GM18520 (cell line): Measurements from ENCODE around the gene SPOCK1.
A peak's percentile ranks its signal among the peaks of the same experiment; 100 is the strongest.
"Not testable (repeated sequence)": the region's sequence is repeated elsewhere in the genome, so short reads cannot be mapped to it uniquely, and the experiment has no call there.

Experiments used
- ATAC-seq: cut with Tn5 transposase; IDR thresholded peaks from one replicate; pipeline ENCODE4 v1.9.1; 2021; ENCODE audit not compliant: unreplicated experiment

SPOCK1 gene

DNA sequence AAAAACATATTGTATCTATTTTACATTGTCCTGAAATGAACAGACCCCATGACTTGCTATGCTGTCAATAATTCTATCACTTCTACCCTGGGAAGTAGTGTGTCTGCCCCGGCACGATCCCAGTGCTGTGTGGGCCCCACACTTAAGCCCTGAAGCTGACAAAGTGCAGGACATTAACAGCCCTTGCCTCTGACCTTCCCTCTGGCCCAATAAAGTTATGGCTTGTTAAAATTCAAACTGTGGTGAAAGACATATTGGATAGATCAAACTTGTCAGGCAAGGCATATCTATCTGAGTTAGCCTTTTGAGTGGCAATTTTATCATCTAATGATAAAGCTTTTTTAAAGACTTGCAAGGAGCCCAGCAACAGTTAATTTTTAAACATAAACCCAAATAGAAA, 229.2 kb downstream of the SPOCK1 start:
- no peak for ATAC-seq

DNA sequence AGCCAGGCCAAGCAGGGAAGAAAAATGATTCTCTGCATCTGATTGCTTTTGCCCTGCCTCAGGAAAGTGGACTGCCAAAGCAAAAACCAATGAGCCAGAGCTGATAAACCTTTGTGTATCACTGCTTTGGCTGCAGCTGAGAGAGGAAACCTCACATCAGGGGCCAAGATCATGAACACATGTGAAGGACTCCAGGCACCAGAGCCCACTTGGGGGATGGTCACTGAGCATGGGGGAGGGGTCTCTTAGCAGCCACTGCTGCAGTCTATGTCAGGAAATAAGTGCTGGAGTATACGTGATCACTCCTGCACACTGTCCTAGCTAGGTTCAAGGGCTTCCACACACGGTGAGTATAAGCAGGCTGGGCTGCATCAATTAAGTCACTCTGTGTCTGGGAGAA, 229.9 kb downstream of the SPOCK1 start:
- ATAC-seq: no peak

DNA sequence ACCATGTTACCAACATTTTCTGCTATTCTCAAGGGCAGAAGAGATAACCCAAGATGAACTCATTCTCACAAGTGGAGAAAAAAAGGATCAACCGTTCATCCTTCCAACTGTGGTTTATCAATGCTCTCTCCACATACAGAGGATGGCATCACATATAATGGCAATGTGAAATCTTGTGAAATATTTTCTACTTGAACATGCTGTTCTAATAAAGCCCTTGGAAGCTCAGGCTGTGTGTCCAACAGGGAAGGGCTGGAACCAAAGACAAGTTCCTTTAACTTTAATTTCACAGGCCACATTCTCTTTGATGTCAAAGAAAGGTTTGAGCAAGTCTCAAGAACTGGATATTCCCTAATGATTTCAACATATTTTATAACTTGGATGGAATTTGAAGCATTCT, 230.5 kb downstream of the SPOCK1 start:
- ATAC-seq: no peak

DNA sequence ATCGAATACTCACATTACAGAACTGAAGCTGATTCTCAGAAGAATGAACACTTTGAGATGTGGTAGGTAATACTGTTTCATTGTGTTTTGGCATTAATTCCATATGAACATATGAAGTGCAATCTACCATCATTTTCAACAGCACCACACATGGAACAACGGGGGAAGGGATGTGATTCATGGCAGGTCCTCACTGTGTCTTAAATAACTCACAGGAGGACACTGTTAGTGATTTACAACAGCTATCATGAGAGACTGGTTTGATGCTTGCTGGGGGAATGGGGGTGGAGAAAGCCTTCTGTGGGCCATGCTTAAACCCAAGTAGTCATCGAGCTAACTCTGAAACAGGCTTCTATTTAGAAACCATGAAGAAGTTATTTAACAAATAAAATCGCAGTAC, 232.9 kb downstream of the SPOCK1 start:
- no peak for ATAC-seq

DNA sequence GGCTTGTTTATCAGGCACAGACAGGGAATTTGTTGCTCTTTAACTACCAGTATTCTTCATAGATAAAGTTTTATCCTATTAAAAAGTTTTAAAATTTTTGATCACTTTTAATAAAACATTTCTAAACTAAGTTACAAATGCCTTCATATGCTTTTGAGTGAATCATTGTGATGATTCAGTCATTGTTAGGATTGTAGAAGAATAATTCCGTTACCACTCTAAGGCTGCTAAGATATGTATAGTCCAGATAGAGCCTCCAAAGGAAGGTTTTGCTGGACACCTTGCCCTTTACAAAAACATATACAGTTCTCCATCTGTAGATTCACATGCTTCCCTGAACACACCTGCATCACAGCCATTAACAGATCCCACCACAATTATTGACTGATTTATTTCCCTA, 233.7 kb downstream of the SPOCK1 start:
- no peak for ATAC-seq

DNA sequence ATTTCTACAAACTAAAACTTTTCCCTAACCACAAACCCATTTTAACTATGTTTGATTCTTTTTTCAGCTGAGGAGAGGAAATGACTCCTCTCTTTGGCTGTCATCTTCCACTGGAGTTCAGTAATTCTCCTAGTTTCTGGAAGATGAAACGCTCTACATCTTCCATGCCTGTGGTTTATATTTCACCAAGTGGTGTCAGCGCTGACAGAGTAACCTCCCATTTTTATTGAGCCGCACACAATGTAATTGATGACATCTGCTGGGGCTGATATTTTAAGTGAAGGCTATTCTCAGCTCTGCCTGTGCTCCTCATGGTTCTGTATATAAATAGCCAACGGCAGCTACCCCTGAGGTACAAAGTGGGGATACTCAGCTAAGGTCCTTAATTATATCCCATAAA, 234.6 kb downstream of the SPOCK1 start:
- no peak for ATAC-seq

DNA sequence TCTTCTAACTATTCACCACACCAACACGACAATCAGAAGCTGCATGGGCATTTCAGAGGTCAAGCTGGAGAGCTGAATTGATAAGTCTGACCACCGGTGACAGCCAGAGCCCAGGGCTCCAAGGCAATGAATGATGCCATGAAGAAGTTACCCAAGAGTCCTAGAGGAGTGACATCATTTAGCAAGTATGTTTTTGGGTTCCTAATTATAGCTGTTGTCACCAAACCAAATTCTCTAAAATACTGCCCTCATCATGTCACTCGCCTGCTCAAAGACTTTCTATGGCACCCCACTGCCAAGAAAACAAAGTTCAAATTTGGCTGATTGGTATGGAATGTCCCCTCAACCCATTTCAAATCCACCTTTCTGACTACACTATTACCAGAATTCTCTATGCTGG, 235.1 kb downstream of the SPOCK1 start:
- ATAC-seq: no peak

DNA sequence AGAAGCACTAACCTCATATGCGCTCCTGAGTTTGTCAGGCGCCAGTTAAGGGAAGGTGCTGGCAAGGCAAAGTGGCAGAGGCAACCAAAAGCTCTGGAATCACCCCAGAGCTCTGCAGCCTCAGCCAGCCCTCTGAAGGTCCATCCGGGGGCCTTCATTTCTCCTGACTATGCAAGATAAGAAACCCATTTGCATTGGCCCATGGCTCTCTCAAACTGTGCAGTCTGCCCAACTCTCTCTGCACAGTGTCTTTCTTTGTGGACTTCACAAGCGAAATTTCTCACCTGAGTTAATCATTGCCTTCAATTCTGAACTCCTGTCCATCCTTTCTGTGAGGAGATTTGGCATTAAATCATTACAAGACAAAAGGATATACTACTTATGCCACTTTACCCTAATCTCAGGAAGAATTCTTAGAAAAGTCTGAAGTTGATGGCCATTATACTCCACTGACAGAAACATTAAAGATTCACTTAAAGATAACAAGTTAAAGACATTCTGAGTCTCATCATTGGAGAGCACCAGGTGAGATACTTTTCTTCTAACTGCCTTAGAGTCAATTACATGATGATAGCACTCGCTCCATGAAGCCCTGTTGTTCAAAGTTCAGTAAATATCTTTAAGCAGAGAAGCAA, 235.6 kb downstream of the SPOCK1 start:
- ATAC-seq: no peak

DNA sequence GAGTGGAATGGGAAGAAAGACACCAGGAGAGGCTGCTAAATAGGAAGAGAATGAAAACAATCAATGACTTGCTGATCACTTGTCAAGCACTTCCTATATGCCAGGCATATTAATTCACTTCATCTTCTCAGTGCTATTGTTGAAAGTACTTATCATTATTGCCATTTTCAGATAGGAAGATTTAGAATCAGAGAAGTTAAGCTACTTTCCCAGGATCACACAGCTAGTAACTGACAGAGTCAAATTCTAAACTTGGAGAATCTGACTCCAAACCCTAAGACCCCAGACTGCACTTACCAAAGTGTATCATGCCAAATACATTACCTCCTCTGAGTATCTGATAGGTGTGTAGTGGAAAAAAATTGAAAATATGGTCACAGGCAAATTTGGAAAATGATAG, 236.3 kb downstream of the SPOCK1 start:
- no peak for ATAC-seq

DNA sequence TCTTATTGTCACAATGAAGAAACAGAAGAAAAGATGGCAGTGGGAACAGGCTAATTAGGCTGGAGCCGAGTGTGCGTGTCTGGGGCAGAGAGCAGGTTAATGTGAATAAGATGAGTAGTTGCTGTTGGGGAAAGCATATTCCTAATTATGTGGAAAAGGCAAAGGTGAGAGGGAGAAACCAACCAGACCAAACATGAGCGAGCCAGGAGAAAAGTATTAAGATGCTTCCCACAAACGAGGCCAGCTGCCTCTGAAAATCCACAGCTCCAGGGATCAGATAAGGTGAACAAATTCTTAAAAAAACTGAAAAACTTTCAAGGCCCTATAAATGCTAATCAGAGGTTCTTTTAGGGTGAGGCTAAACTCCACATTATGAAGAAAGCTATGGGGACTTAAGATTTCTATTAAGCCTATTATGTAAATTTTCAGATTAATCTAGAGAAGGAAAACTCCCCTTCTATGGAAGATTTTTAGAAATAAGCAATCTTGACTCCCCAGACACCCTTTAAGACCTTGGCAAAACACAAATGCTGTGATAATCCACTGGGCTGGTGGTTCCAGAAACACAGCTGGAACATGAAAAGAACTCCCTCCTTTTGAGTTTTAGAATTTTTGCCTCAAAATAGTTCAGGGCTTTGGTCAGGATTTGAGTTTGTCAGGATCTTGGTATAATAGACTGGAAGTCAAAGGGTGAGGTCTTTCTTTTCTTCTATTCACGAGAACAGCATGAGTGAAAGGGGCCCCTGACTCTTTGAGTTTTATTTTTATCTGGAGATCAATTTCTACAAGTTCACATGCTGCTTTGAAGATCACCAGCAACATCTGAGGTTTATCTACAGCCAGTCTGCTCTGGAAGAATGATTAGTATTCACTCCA, 238.1 kb downstream of the SPOCK1 start:
- no peak for ATAC-seq

DNA sequence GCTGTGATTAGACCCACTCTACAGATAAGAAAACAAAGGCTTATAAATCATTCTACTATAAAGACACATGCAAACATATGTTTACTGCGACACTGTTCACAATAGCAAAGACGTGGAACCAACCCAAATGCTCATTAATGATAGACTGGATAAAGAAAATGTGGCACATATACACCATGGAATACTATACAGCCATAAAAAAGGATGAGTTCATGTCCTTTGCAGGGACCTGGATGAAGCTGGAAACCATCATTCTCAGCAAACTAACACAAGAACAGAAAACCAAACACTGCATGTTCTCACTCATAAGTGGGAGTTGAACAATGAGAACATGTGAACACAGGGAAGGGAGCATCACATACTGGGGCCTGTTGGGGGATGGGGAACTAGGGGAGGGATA, 240.0 kb downstream of the SPOCK1 start:
- not testable (repeated sequence) for ATAC-seq

DNA sequence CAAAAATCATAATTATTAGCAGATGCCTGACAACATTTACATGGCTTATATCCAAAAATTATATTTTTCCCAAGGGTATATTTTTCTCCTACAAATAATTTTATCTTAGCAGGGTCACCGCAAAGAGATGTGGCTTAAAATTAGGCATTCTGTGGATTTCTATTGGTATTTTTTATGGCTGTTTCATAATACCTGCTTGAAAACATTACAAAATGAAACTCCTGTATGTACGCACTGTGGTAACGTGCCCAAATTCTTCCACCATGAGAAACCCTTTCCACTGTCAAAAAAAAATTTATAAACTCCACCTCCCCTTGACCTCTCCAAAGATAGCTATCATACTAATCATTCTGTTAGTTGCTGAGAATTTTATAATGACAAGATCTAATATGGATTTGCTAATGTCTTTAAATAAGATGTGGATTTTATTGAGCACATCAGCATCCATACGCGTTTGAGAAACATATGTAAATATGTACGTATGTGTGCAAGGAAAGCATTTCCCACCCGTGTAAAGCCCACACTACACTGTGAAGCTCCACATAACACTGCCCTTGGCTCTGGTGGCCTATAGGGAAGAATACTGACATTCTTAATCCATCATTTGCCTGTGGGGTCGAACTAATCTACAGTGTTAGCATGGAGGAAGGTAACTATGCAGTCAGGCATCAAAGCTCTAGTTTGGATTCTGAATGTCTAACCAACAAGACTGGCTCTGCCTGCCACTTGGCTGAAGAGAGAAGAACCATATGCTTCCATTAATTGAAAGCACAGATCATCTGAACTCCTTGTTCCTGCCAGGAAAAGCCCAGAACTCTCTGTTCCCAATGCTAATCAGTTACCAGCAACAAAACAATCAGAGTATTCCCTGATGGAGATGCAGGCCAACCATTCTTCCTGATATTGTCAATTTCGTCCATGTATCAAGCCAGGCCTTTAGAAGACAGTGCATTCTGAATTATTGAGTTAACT, 244.7 kb downstream of the SPOCK1 start:
- no peak for ATAC-seq

DNA sequence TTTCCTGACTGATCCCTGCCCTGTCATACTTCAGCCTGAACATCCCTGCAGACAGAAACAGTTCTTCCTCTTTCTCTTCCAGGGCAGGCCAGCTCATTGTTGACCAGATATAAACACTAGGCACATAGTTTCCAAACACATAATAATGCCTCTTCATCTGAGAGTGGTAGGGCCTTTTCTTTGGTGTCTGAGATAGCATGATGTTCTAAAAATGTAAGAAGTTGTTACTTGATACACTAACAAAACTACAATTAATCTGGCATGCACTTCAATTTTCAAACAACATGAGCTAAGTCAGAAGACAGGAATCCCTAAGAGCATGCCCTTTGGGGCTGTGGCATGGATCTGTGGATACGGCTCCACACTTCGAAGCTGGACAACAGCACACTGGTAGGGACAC, 246.6 kb downstream of the SPOCK1 start:
- ATAC-seq: no peak

DNA sequence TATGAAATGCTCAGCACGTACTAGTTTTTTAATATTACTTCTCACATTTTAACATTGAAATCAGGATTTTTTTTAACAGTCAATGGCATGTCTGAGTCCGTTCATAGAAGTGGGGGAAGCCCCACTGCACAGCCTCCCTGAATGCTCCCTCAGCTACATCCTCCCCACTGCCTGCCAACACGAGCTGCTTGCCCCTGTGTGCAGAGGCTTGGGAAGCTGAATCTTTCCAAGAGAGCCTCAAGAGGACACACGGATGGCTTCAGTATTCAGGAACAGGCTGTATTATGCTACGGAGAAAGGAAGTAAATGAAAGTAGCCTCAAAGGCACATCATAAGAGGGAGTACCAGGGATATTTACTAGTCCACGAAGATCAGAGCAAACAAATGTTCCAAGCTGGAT, 248.7 kb downstream of the SPOCK1 start:
- no peak for ATAC-seq

DNA sequence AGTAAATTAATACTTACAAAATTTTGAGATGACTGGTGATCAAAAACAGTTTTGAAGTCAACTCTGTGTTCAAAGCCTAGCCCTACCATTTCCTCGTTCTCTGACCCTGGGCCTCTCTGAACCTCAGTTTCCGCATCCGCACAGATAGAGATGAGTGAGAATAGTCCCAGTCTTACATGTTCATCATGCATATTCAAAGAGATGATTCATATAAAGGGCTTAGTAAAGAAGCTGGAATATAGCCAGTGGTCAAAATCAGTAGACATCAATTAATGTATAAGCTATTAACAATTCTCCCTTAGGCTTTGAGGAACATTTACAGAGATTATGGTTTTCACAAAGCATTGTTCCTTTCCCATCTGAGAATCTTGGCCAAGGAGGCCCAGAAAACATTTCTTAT, 250.6 kb downstream of the SPOCK1 start:
- ATAC-seq: no peak

DNA sequence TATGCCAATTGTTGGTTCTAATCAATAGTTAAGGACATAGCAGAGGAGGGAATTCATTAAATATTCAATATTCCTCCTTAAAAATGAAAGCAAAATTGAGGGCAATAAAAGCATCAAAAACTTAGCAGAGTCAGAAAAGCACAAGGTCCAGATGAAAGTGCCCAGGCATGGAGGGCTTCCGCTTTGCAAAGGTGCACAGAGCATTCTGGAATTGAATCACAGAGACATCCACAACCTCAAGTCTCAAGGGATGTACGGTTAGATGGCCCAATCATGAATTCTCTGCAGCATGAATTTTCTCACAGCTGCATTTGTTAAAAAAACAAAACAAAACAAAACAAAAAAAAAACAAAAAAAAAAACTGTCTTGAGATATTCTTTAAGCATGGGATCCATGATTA, 253.7 kb downstream of the SPOCK1 start:
- ATAC-seq: no peak

DNA sequence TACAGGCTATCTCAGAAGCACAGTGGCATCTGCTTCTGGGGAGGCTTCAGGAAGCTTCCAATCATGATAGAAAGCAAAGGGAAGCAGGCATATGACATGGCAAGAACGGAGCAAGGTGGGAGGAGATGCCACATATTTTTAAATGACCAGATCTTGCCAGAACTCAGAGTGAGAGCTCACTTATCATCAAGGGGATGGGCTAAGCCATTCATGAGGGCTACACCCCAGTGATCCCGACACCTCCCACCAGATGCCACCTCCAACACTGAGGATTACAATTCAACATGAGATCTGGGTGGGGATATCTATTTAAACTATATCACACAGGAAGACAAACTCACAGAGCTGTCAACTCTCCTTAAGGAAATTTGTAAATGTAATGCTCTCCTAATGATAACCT, 258.8 kb downstream of the SPOCK1 start:
- ATAC-seq: no peak

DNA sequence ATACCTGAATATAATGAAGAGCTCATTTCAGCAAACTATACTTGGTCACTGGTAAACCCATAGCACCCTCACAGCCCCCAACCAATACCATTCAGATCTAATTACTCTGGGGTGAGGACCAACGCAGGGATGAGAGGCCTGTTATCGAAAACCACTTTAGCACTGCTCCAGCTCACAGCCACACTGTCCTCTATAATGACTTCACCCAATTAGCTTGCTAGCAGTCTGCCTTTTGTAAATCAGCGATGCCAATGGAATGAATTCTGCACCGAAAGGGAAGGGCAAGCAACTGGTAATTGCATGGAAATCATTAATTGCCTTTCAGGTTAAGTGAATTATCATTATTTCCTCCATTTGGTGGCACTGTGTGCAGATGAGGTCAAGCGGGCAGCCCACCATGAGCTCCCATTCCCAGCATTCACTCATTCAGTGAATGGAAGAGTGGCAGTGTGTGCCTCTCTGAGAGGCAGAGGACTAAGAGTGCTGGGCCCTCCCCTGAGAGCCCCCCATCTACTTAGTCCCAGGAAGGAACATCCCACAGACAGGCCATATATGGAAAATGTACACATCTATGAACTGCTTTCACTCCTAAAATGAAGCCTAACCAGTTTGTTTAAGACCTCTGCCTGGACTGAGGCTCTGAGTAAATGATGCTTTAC, 262.1 kb downstream of the SPOCK1 start:
- no peak for ATAC-seq

DNA sequence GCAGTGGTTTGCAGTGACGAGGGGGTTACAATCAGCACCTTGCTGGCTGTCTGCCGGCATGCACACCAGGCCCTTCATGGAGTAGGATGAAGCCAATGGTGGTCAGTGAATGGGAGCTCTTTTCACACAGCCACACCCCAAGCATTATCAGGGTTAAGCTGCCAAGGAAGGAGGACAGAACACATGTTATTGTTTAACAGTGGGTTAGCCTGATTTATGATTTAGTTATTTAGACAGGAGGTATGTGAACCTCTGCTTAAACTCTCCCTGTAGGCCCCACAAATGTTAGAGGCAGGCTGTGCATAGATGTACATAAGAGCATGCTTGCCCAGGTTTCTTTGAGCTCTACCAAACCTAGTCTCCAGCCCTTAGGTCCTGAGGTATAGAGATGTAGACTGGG, 262.9 kb downstream of the SPOCK1 start:
- ATAC-seq: no peak

DNA sequence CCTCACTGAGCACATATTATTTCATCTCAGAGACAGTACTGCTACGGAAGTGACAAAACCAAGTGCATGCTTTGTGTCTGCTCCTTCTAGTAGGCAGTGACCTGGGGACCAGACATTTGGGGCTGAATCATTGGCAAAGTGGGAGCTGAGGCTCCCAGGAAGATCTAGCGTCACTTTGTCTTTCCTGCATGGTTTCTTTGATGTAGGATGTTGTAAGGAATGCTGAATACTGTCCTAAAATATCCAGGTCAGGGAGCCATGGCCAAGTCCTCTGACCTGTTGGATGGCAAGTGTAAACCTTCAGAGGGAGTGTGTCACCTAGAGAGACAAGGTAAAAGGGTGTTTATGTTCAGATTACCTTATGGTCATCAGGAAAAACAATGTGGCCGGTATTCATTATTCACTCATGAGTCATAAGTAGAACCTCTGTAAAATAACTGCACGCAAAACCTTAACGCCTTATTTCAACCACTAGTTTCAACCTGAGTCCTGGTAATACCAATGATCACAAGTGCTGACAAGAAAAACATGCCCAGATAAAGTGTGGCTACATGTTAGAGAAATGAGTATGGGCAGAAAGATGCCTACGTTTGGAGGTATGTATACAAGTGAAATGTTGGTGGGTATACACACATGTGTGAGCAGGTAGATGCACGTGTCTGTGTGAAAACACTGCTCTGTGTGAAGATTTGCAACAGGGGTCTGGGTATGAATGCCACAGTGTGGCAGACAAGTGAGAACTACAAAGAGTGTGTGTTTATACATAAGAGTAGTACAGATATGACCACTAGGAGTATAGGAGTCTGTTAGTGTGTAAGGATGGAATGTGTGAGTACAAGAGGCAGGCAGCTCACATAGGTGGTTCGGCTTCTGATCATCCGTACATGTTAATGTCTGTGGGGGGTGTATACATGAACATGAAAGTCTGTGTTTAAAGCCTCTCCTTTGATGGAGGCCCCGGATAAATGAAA, 263.9 kb downstream of the SPOCK1 start:
- peak; percentile 52 for ATAC-seq
